ENCODE measurements around the gene OR10V1. TPM values are rescaled to one million over a fixed set of nuclear protein-coding genes. Genes with fewer than 3 reads are reported as not detected.
"Not testable (repeated sequence)": the region's sequence is repeated elsewhere in the genome, so short reads cannot be mapped to it uniquely, and the experiment has no call there.

Gene OR10V1
- total RNA-seq, 6 experiments from 2014 or later = not detected

DNA sequence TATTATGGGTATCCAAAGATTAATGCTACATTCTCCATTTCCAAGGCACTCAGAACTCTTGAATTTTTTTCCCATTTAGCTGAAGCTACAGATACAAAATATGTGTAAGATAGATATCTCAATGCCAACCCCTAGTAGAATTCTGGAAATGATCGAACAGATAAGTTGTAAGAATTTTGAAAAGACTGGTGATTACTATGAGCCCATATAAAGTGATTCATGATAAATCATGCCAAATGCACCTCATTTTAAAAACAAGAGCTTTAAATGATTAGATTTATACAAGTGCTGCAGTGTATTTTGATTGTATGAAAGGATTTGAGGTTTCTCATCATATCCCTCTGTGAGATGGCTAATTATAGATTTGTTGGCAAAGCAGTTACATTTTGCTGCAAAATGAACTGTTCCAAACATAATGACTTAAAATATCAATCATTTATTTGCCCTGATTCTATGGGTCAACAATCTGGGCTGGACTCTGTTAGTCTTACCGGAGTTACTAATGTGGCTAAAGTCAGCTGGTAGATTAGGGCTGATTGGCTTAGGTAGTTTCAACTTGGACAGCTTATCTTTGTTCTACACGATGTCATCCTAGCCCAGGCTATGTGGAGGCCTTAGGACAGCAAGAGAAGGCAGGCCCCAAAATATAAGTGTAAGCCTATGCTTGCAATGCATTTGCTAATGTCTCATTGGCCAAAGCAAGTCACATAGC is 3.4 kb downstream of the OR10V1 start:
- Mint-ChIP-seq H3K36me3 (ENCODE audit: low read depth) (peaks cover 7% of the 10 kb centered on the region; the same call in 1 of the 2 replicates), H3K27me3 (ENCODE audit: insufficient read depth) (no peaks in the 10 kb centered on the region), H3K27ac (peak overlapping the region; percentile 96), H3K4me1 (ENCODE audit: low read depth) (peaks cover 61% of the 10 kb centered on the region), H3K9me3 (no peaks in the 10 kb centered on the region), H3K4me3 (peak overlapping the region; percentile 77)
- TF ChIP-seq, protein P1, sequence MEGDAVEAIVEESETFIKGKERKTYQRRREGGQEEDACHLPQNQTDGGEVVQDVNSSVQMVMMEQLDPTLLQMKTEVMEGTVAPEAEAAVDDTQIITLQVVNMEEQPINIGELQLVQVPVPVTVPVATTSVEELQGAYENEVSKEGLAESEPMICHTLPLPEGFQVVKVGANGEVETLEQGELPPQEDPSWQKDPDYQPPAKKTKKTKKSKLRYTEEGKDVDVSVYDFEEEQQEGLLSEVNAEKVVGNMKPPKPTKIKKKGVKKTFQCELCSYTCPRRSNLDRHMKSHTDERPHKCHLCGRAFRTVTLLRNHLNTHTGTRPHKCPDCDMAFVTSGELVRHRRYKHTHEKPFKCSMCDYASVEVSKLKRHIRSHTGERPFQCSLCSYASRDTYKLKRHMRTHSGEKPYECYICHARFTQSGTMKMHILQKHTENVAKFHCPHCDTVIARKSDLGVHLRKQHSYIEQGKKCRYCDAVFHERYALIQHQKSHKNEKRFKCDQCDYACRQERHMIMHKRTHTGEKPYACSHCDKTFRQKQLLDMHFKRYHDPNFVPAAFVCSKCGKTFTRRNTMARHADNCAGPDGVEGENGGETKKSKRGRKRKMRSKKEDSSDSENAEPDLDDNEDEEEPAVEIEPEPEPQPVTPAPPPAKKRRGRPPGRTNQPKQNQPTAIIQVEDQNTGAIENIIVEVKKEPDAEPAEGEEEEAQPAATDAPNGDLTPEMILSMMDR (IDR thresholded peaks at IDR 0.05) = no peak
- peak; percentile 12 for DNase-seq

DNA sequence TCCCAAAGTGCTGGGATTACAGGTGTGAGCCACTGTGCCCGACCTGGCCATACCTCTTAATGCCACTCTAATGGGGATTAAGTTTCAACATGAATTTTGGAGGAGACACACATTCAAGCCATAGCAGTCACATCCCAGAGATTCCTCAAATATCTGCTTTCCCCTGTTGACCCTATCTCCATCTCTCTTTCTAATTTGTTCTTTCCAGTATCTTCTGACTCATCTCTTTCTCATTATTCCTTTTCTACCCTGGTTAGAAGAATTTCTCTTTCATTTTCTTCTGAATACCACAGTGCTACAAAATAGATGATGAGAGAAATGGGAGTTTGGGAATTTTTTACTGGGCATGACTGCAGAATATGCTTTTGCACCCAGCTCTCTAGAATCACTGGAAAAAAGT is 5.1 kb downstream of the OR10V1 start:
- H3K9me3 Mint-ChIP-seq = no peaks in the 10 kb centered on the region
- peaks cover 76% of the 10 kb centered on the region for H3K4me1 Mint-ChIP-seq (ENCODE audit: low read depth)
- H3K27me3 Mint-ChIP-seq (ENCODE audit: insufficient read depth) = no peaks in the 10 kb centered on the region
- H3K36me3 Mint-ChIP-seq (ENCODE audit: low read depth) = peaks cover 14% of the 10 kb centered on the region
- H3K27ac Mint-ChIP-seq = peak overlapping the region; percentile 96
- peak; percentile 41 for DNase-seq
- H3K4me3 Mint-ChIP-seq = peak overlapping the region; percentile 77
- TF ChIP-seq, protein P1 (IDR thresholded peaks at IDR 0.05) = no peak

DNA sequence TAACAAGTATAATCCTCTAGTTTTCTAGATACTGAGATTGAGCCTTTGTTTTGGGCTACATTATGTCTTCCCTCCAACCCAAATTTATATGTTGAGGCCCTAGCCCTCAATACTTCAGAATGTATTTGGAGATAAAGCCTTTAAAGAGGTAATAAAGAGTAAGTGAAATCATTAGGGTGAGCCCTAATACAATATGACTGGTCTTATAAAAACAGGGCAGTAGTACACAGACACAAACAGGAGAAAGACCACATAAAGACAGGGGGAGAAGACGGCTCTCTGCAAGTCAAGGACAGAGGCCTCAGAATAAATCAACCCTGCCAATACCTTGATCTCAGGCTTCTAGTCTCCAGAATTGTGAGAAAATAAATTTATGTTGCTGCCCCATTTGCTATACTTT is 6.3 kb downstream of the OR10V1 start:
- Mint-ChIP-seq H3K27ac (peak overlapping the region; percentile 96), H3K36me3 (ENCODE audit: low read depth) (peaks cover 8% of the 10 kb centered on the region; the same call in 1 of the 2 replicates), H3K4me3 (peak overlapping the region; percentile 25), H3K9me3 (no peaks in the 10 kb centered on the region), H3K27me3 (ENCODE audit: insufficient read depth) (no peaks in the 10 kb centered on the region), H3K4me1 (ENCODE audit: low read depth) (peaks cover 76% of the 10 kb centered on the region)
- DNase-seq = no peak
- TF ChIP-seq, protein P1 (IDR thresholded peaks at IDR 0.05) = no peak

DNA sequence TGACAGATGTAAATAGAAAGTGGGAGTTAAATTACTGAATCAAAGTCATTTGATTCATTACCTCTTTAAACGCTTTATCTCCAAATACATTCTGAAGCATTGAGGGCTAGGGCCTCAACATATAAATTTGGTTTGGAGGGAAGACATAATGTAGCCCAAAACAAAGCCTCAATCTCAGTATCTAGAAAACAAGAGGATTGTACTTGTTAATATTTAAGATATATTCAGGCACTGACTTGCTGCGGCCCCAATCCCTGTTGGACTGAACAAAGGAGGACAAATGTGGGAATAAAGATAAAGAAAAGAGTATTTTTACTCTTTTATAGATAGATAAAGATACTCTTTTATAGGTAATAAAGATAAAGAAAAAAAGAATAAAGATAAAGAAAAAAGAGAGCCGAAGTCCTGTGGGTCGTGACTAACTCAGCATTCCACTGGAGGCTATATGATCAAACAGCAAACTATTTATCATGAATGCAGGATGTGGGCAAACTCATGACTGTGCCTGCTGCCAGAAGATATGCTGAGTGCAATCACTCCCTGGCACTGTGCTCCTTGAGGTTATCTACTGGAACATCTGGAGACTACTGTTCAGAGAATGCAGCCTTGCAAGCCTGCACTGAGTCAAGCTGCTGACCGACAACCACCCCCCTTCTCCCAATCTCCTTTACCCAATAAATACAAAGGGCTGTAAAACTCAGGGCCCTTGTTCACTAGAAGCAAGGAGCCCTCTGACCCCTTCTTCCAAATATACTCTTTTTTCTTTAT is 6.9 kb downstream of the OR10V1 start:
- Mint-ChIP-seq H3K27ac (peak overlapping the region; percentile 96), H3K4me3 (peak overlapping the region; percentile 28), H3K9me3 (no peaks in the 10 kb centered on the region), H3K36me3 (ENCODE audit: low read depth) (peaks cover 8% of the 10 kb centered on the region; the same call in 1 of the 2 replicates), H3K4me1 (ENCODE audit: low read depth) (peaks cover 76% of the 10 kb centered on the region), H3K27me3 (ENCODE audit: insufficient read depth) (no peaks in the 10 kb centered on the region)
- peak; percentile 97 for DNase-seq
- TF ChIP-seq, protein P1 (IDR thresholded peaks at IDR 0.05) = no peak

DNA sequence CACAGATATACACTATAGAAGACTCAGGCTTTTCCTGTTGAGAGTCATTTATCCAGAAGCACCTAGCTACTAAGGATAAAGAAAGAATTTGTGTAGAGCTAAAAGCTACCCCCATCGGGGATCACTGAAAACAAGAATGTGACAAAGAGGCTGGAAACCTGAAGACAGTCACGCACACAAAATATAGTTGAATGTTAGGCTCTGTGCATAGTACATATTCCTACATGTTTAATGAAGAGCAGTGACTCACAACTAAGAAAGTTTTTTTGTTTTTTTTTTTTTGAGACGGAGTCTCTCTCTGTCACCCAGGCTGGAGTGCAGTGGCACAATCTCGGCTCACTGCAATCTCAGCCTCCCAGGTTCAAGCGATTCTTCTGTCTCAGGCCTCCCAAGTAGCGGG is 8.4 kb downstream of the OR10V1 start:
- peak overlapping the region; percentile 29 for H3K4me3 Mint-ChIP-seq

DNA sequence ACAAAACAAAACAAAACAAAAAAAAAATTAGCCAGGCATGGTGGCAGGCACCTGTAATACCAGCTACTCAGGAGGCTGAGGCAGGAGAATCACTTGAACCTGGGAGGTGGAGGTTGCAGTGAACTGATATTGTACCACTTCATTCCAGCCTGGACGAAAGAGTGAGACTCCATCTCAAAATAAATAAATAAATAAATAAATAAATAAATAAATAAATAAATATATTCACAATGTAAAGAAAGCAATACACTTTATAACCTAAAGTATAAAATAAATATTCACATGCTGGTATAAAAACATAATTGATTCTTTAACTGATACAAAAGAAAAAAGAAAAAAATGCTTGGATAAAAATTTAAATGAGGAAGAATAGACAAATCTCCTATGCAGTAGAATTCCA is 10.1 kb downstream of the OR10V1 start:
- not testable (repeated sequence) for H3K9me3 Mint-ChIP-seq; H3K27me3 Mint-ChIP-seq (ENCODE audit: insufficient read depth)

More for the DNA sequence above, 8.4 kb downstream of the OR10V1 start:
- peak; percentile 56 for DNase-seq
- Mint-ChIP-seq H3K36me3 (ENCODE audit: low read depth) (peaks cover 8% of the 10 kb centered on the region; the same call in 1 of the 2 replicates), H3K27me3 (ENCODE audit: insufficient read depth) (no peaks in the 10 kb centered on the region), H3K9me3 (no peaks in the 10 kb centered on the region), H3K27ac (peak overlapping the region; percentile 96), H3K4me1 (ENCODE audit: low read depth) (peaks cover 65% of the 10 kb centered on the region)
- TF ChIP-seq, protein P1 (IDR thresholded peaks at IDR 0.05) = no peak

DNA sequence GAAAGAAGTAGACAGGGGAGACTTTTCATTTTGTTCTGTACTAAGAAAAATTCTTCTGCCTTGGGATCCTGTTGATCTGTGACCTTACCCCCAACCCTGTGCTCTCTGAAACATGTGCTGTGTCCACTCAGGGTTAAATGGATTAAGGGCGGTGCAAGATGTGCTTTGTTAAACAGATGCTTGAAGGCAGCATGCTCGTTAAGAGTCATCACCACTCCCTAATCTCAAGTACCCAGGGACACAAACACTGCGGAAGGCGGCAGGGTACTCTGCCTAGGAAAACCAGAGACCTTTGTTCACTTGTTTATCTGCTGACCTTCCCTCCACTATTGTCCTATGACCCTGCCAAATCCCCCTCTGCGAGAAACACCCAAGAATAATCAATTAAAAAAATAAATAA is 13.5 kb downstream of the OR10V1 start:
- DNase-seq; H3K27ac Mint-ChIP-seq; H3K4me3 Mint-ChIP-seq; H3K27me3 Mint-ChIP-seq (ENCODE audit: insufficient read depth); H3K36me3 Mint-ChIP-seq (ENCODE audit: low read depth); H3K9me3 Mint-ChIP-seq: not testable (repeated sequence)
- H3K4me1 Mint-ChIP-seq (ENCODE audit: low read depth) = peaks cover 14% of the 10 kb centered on the region

More for the DNA sequence above, 10.1 kb downstream of the OR10V1 start:
- not testable (repeated sequence) for DNase-seq; H3K27ac Mint-ChIP-seq; H3K36me3 Mint-ChIP-seq (ENCODE audit: low read depth); H3K4me3 Mint-ChIP-seq
- H3K4me1 Mint-ChIP-seq (ENCODE audit: low read depth) = peaks cover 47% of the 10 kb centered on the region
